Suprapubic skin (tissue), 3 donors: Measurements from ENCODE around the gene P4HB.

Source experiments
- CTCF ChIP-seq, 2 donors: fragments of 200-600 bp in 1 of 2; fragments of 450-650 bp in 1 of 2; sonication (generic) in 1 of 2; IDR thresholded peaks; one replicate each; pipeline ENCODE4 v1.5.1; 2016 to 2019; ENCODE audit warnings: antibody characterized with exemption in 2 of 2, mild to moderate bottlenecking in 1 of 2, moderate library complexity in 1 of 2
- POLR2AphosphoS5 ChIP-seq, 3 donors: sonication (generic); formaldehyde crosslinking; IDR thresholded peaks; one replicate each; pipeline ENCODE4 v1.6.1; 2017; ENCODE audit warnings: antibody characterized with exemption in 3 of 3

GRCh38 chr17:81858967-81859905 lies 1.1 kb downstream of the P4HB start:
- TF ChIP-seq CTCF (IDR thresholded peaks at IDR 0.05) (no peak), POLR2AphosphoS5 (IDR thresholded peaks at IDR 0.05) (no peak)
